Hepatocyte (in vitro differentiated cells): ENCODE measurements around the gene ATP9A. TPM values are rescaled to one million over a fixed set of nuclear protein-coding genes. Genes with fewer than 3 reads are reported as not detected.
A peak's percentile ranks its signal among the peaks of the same experiment; 100 is the strongest.

Source experiments
- DNase-seq: peaks from one replicate; pipeline ENCODE4 v3.0.0-alpha.2; 2016; ENCODE audit warnings: low spot score
- H2AFZ ChIP-seq: fragments of 200-600 bp; sonication (generic); 2 replicates; pipeline ENCODE4 v1.6.0; 2016; ENCODE audit warnings: antibody characterized with exemption, mild to moderate bottlenecking
- H3K27ac ChIP-seq: fragments of 200-600 bp; sonication (generic); 2 replicates; pipeline ENCODE4 v1.5.1; 2016; ENCODE audit warnings: mild to moderate bottlenecking
- H3K27me3 ChIP-seq: fragments of 200-600 bp; sonication (generic); 2 replicates; pipeline ENCODE4 v1.6.1; 2016
- H3K36me3 ChIP-seq: fragments of 200-600 bp; sonication (generic); replicated peaks from 2 replicates; pipeline ENCODE4 v1.5.1; 2016; ENCODE audit warnings: low read depth; ENCODE audit not compliant: insufficient read depth
- H3K4me1 ChIP-seq: fragments of 200-600 bp; sonication (generic); 2 replicates; pipeline ENCODE4 v1.5.1; 2016; ENCODE audit warnings: mild to moderate bottlenecking, moderate library complexity; ENCODE audit not compliant: insufficient read depth
- H3K4me2 ChIP-seq: fragments of 200-600 bp; sonication (generic); 2 replicates; pipeline ENCODE4 v1.6.0; 2016
- H3K4me3 ChIP-seq: fragments of 200-600 bp; sonication (generic); 2 replicates; pipeline ENCODE4 v1.5.1; 2016; ENCODE audit warnings: mild to moderate bottlenecking
- H3K79me2 ChIP-seq: fragments of 200-600 bp; sonication (generic); 2 replicates; pipeline ENCODE4 v1.6.0; 2017; ENCODE audit warnings: mild to moderate bottlenecking
- H3K9me2 ChIP-seq: fragments of 200-600 bp; sonication (generic); replicated peaks from 2 replicates; pipeline ENCODE4 v1.6.0; 2017; ENCODE audit warnings: mild to moderate bottlenecking; ENCODE audit not compliant: insufficient read depth
- H3K9me3 ChIP-seq: fragments of 200-600 bp; sonication (generic); 2 replicates; pipeline ENCODE4 v1.5.1; 2016; ENCODE audit warnings: low read depth, mild to moderate bottlenecking
- H4K20me1 ChIP-seq: fragments of 200-600 bp; sonication (generic); 2 replicates; pipeline ENCODE4 v1.6.0; 2016; ENCODE audit warnings: mild to moderate bottlenecking; ENCODE audit not compliant: insufficient read depth, poor library complexity, severe bottlenecking
- CTCF ChIP-seq: fragments of 200-600 bp; sonication (generic); IDR thresholded peaks from 2 replicates; pipeline ENCODE4 v1.5.1; 2016; ENCODE audit warnings: antibody characterized with exemption, mild to moderate bottlenecking; ENCODE audit not compliant: poor library complexity
- EZH2 ChIP-seq: fragments of 200-600 bp; sonication (generic); IDR thresholded peaks from 2 replicates; pipeline ENCODE4 v1.6.1; 2016; ENCODE audit warnings: antibody characterized with exemption, mild to moderate bottlenecking, borderline replicate concordance
- EZH2phosphoT487 ChIP-seq: fragments of 200-600 bp; sonication (generic); IDR thresholded peaks from one replicate; pipeline ENCODE4 v1.6.1; 2018; ENCODE audit warnings: antibody characterized with exemption, mild to moderate bottlenecking, low read depth, moderate library complexity; ENCODE audit not compliant: unreplicated experiment, severe bottlenecking
- WGBS: methylation state at CpG from one replicate; pipeline ENCODE4 v1.1.6; 2016; ENCODE audit warnings: low lambda C conversion rate; ENCODE audit errors: missing lambda C conversion rate; 5-methylcytosine and 5-hydroxymethylcytosine counted together
- polyA plus RNA-seq: library from polyadenylated mRNA; unstranded; fragments of >200 nt; fragmentation: Nextera tagmentation; extraction: Ambion mirVana; gene quantifications from 2 replicates; pipeline ENCODE4 v1.2.1, GENCODE V29; 2016
- total RNA-seq: library from RNA; depleted of rRNA; stranded (reverse); fragments of >200 nt; gene quantifications from 2 replicates; pipeline ENCODE4 v1.2.3, GENCODE V29; 2014

ATP9A gene
- total and polyA plus RNA-seq, 2 experiments from 2014 or later = 12.1 to 28.1 TPM

- no peak for DNase-seq
- Histone ChIP-seq H3K79me2 (no peaks in the 10 kb centered on the region), H3K4me3 (no peak overlapping the region), H3K9me3 (no peaks in the 10 kb centered on the region), H3K9me2 (no peaks in the 10 kb centered on the region), H2AFZ (peak overlapping the region; percentile 22), H3K4me2 (peak overlapping the region; percentile 37), H3K4me1 (peaks cover 16% of the 10 kb centered on the region), H3K27ac (peak overlapping the region; percentile 29), H4K20me1 (no peaks in the 10 kb centered on the region), H3K27me3 (no peaks in the 10 kb centered on the region), H3K36me3 (no peaks in the 10 kb centered on the region)
- WGBS = 39% methylated on average over 8 of the region's 8 CpGs
- TF ChIP-seq CTCF (no peak), EZH2 (no peak), EZH2phosphoT487 (no peak)
Observed at GRCh38 chr20:51811514-51812128, 43.4 kb upstream of the ATP9A start.

GRCh38 chr20:51811042-51811355, 42.8 kb upstream of the ATP9A start:
- Histone ChIP-seq H3K36me3 (no peaks in the 10 kb centered on the region), H3K27ac (peak overlapping the region; percentile 51), H4K20me1 (no peaks in the 10 kb centered on the region), H3K4me3 (no peak overlapping the region), H2AFZ (peak overlapping the region; percentile 22), H3K4me1 (peaks cover 16% of the 10 kb centered on the region), H3K4me2 (peak overlapping the region; percentile 37), H3K9me3 (no peaks in the 10 kb centered on the region), H3K27me3 (no peaks in the 10 kb centered on the region), H3K9me2 (no peaks in the 10 kb centered on the region), H3K79me2 (no peaks in the 10 kb centered on the region)
- peak; percentile 25 for DNase-seq
- TF ChIP-seq EZH2 (no peak), CTCF (no peak), EZH2phosphoT487 (no peak)
- 54% methylated on average over 3 of the region's 3 CpGs for WGBS

GRCh38 chr20:51810155-51811041, 42.2 kb upstream of the ATP9A start:
- H3K4me3 ChIP-seq = no peak overlapping the region
- H4K20me1 ChIP-seq = no peaks in the 10 kb centered on the region
- H3K4me1 ChIP-seq = peaks cover 16% of the 10 kb centered on the region
- H3K9me2 ChIP-seq = no peaks in the 10 kb centered on the region
- no peaks in the 10 kb centered on the region for H3K27me3 ChIP-seq
- no peak for DNase-seq
- H3K4me2 ChIP-seq = no peak overlapping the region
- peak overlapping the region; percentile 51 for H3K27ac ChIP-seq
- H3K79me2 ChIP-seq = no peaks in the 10 kb centered on the region
- no peaks in the 10 kb centered on the region for H3K36me3 ChIP-seq
- H2AFZ ChIP-seq = no peak overlapping the region
- TF ChIP-seq CTCF (no peak), EZH2phosphoT487 (no peak), EZH2 (no peak)
- 78% methylated on average over 13 of the region's 13 CpGs for WGBS
- no peaks in the 10 kb centered on the region for H3K9me3 ChIP-seq
